GM12878 (cell line): ENCODE data around the gene PIK3R3. TPM values are rescaled to one million over a fixed set of nuclear protein-coding genes. Genes with fewer than 3 reads are reported as not detected.

Source experiments
- ATAC-seq: fragments of 200-7000 bp; cut with Tn5 transposase; 3 replicates; pipeline ENCODE4 v1.9.1; 2020; ENCODE audit warnings: mild to moderate bottlenecking, moderate library complexity
- BruUV-seq: library from RNA; stranded (reverse); fragments of 400-500 nt; replicated peaks from 2 replicates; lab custom pipeline; 2021; lab: Mats Ljungman, UMichigan
- CTCF ChIA-PET: fragments of 300-600 bp; sonication (Branson Sonifier 250); formaldehyde crosslinking; extraction: SDS; loops from one replicate; lab custom pipeline; 2021; ENCODE audit warnings: inconsistent platforms; lab: Yijun Ruan, JAX
- POLR2A ChIA-PET: fragments of 350-600 bp; formaldehyde crosslinking; extraction: SDS; loops from one replicate; lab custom pipeline; 2021; ENCODE audit warnings: inconsistent platforms; lab: Charles Lee
- RAD21 ChIA-PET: fragments of 300-600 bp; sonication (Branson Sonifier 250); formaldehyde crosslinking; loops from one replicate; lab custom pipeline; 2023; ENCODE audit warnings: antibody characterized with exemption; ENCODE audit not compliant: unreplicated experiment; lab: Charles Lee
- SMC1A ChIA-PET: fragments of 300-600 bp; sonication (Branson Sonifier 250); formaldehyde crosslinking; loops from one replicate; lab custom pipeline; 2023; ENCODE audit not compliant: unreplicated experiment, uncharacterized antibody; lab: Charles Lee
- DNase-seq: peaks from one replicate; pipeline ENCODE4 v3.0.0-alpha.2; 2011; ENCODE audit warnings: low read depth, low spot score
- FAIRE-seq: peaks from 3 replicates; lab custom pipeline; 2011; peaks lifted over from hg19 to GRCh38; lab: Jason Lieb, UNC
- H2AFZ ChIP-seq: 2 replicates; pipeline ENCODE4 v1.6.0; 2011; ENCODE audit warnings: low read depth, low read length, control low read depth; ENCODE audit not compliant: control insufficient read depth
- H3K27ac ChIP-seq: 2 replicates; pipeline ENCODE4 v1.5.1; 2011; ENCODE audit warnings: control low read depth; ENCODE audit not compliant: control insufficient read depth, insufficient read depth
- H3K27me3 ChIP-seq, 2 experiments: replicated peaks in 1 of 2; 2 replicates each; pipeline versions ENCODE4 v1.6.0 to v1.6.1; 2011; ENCODE audit warnings: low read length in 1 of 2; ENCODE audit not compliant: control insufficient read depth in 2 of 2, insufficient read depth in 2 of 2
- H3K36me3 ChIP-seq, 2 experiments: 2 replicates each; pipeline ENCODE4 v1.5.1; 2011; ENCODE audit warnings: low read length in 1 of 2; ENCODE audit not compliant: control insufficient read depth in 2 of 2, insufficient read depth in 2 of 2
- H3K4me1 ChIP-seq: 2 replicates; pipeline ENCODE4 v1.6.1; 2011; ENCODE audit warnings: mild to moderate bottlenecking, low read length, moderate library complexity, mixed read lengths; ENCODE audit not compliant: control insufficient read depth, insufficient read depth
- H3K4me2 ChIP-seq: 2 replicates; pipeline ENCODE4 v1.6.0; 2011; ENCODE audit warnings: control low read depth; ENCODE audit not compliant: control insufficient read depth, insufficient read depth
- H3K4me3 ChIP-seq: fragments of 200-600 bp; sonication (generic); 2 replicates; pipeline ENCODE4 v1.5.1; 2016
- H3K79me2 ChIP-seq: 2 replicates; pipeline ENCODE4 v1.6.0; 2011; ENCODE audit warnings: low read length; ENCODE audit not compliant: control insufficient read depth, insufficient read depth
- H3K9ac ChIP-seq: 2 replicates; pipeline ENCODE4 v1.8.0; 2011; ENCODE audit warnings: low read length, control low read depth, mixed read lengths; ENCODE audit not compliant: control insufficient read depth, insufficient read depth
- H3K9me3 ChIP-seq: replicated peaks from 3 replicates; pipeline ENCODE4 v1.5.1; 2011; ENCODE audit warnings: mild to moderate bottlenecking, low read length; ENCODE audit not compliant: control insufficient read depth, insufficient read depth
- H4K20me1 ChIP-seq: 2 replicates; pipeline ENCODE4 v1.6.0; 2011; ENCODE audit not compliant: control insufficient read depth, insufficient read depth
- BCL11A ChIP-seq: IDR thresholded peaks from 2 replicates; pipeline ENCODE4 v1.6.1; 2011; ENCODE audit warnings: low read depth, low read length
- CREB1 ChIP-seq: IDR thresholded peaks from 2 replicates; pipeline ENCODE4 v1.6.1; 2012; ENCODE audit warnings: low read depth, mild to moderate bottlenecking, inconsistent platforms
- MYC ChIP-seq: IDR thresholded peaks from 2 replicates; pipeline ENCODE4 v1.6.1; 2011; ENCODE audit warnings: mild to moderate bottlenecking, low read length, moderate library complexity, inconsistent platforms; ENCODE audit not compliant: insufficient read depth, insufficient replicate concordance, insufficient read length, severe bottlenecking
- PML ChIP-seq: IDR thresholded peaks from 2 replicates; pipeline ENCODE4 v1.6.1; 2012; ENCODE audit warnings: low read length, inconsistent platforms
- RAD21 ChIP-seq: IDR thresholded peaks from 2 replicates; pipeline ENCODE4 v1.6.1; 2011; ENCODE audit warnings: mild to moderate bottlenecking, low read depth, low read length, moderate library complexity; ENCODE audit not compliant: insufficient read depth
- RFX5 ChIP-seq: IDR thresholded peaks from 2 replicates; pipeline ENCODE4 v1.6.1; 2011; ENCODE audit warnings: low read depth, low read length, improper control_type of control experiment
- RUNX3 ChIP-seq: IDR thresholded peaks from 2 replicates; pipeline ENCODE4 v1.6.1; 2012; ENCODE audit warnings: low read length, inconsistent platforms
- SMAD1 ChIP-seq: fragments of 450-650 bp; IDR thresholded peaks from 2 replicates; pipeline ENCODE4 v1.6.1; 2018; ENCODE audit warnings: mild to moderate bottlenecking, low read depth; ENCODE audit not compliant: partially characterized antibody
- SMAD5 ChIP-seq: IDR thresholded peaks from 2 replicates; pipeline ENCODE4 v1.6.1; 2016; ENCODE audit warnings: antibody characterized with exemption, low read depth
- TAF1 ChIP-seq: IDR thresholded peaks from 2 replicates; pipeline ENCODE4 v1.6.1; 2011; ENCODE audit warnings: mild to moderate bottlenecking, low read depth, low read length, borderline replicate concordance
- TCF3 ChIP-seq: IDR thresholded peaks from 2 replicates; pipeline ENCODE4 v1.6.1; 2012; ENCODE audit warnings: low read depth, mild to moderate bottlenecking, low read length, borderline replicate concordance; ENCODE audit not compliant: insufficient read depth
- WRNIP1 ChIP-seq: IDR thresholded peaks from 2 replicates; pipeline ENCODE4 v1.6.1; 2011; ENCODE audit warnings: low read depth, low read length, improper control_type of control experiment, borderline replicate concordance
- ZNF217 ChIP-seq: fragments of 450-650 bp; IDR thresholded peaks from 2 replicates; pipeline ENCODE4 v1.6.1; 2017; ENCODE audit warnings: antibody characterized with exemption, mild to moderate bottlenecking
- WGBS: methylation state at CpG from one replicate; pipeline ENCODE4 v1.1.6; 2016; ENCODE audit warnings: low lambda C conversion rate; ENCODE audit not compliant: insufficient replicate concordance, insufficient coverage; ENCODE audit errors: missing lambda C conversion rate; 5-methylcytosine and 5-hydroxymethylcytosine counted together
- in situ Hi-C: fragments of 300-500 bp; cut with MboI; formaldehyde crosslinking; loops from 9 replicates; pipeline ENCODE4 v1.14.3; 2018; ENCODE audit warnings: mixed read lengths
- intact Hi-C: fragments of 100-400 bp; cut with micrococcal nuclease; formaldehyde crosslinking; loops from one replicate; pipeline ENCODE4 v1.14.2; 2022; ENCODE audit not compliant: unreplicated experiment
- polyA plus RNA-seq, 11 experiments: library from polyadenylated mRNA; depleted of rRNA in 4 of 11; unstranded in 6 of 11; stranded (reverse) in 5 of 11; fragments of >200 nt; fragmentation: Nextera tagmentation in 4 of 11; fragmentation: Illumina TruSeq in 1 of 11; extraction: Ambion mirVana in 4 of 11; extraction: Trizol in 1 of 11; gene quantifications; 1 replicate in 1 of 11; 2 replicates in 10 of 11; pipeline versions ENCODE4 v1.2.1 to v1.2.3, GENCODE V29; 2011 to 2016; ENCODE audit warnings: inconsistent platforms in 2 of 11, missing spikeins in 2 of 11, low read depth in 1 of 11
- total RNA-seq, 4 experiments: library from RNA; depleted of rRNA in 3 of 4; stranded (reverse); fragments of >200 nt in 3 of 4; fragmentation: Illumina TruSeq in 1 of 4; extraction: Trizol in 1 of 4; gene quantifications; 2 replicates each; pipeline versions ENCODE4 v1.2.1 to v1.2.3, GENCODE V29; 2013 to 2021
- TF ChIP-seq, protein P1 (sequence below): fragments of 450-650 bp; IDR thresholded peaks from 2 replicates; pipeline ENCODE4 v1.6.1; 2016; ENCODE audit warnings: mild to moderate bottlenecking
- TF ChIP-seq, protein P2 (sequence below): fragments of 450-650 bp; IDR thresholded peaks from 2 replicates; pipeline ENCODE4 v1.6.1; 2017; ENCODE audit warnings: low read depth, mild to moderate bottlenecking, moderate library complexity
- TF ChIP-seq, protein P3 (sequence below): IDR thresholded peaks from 2 replicates; pipeline ENCODE4 v1.6.1; 2012; ENCODE audit warnings: mild to moderate bottlenecking, low read depth, low read length
- TF ChIP-seq, protein P4 (sequence below): IDR thresholded peaks from 2 replicates; pipeline ENCODE4 v1.6.1; 2012; ENCODE audit warnings: low read length, inconsistent platforms

The PIK3R3 gene
- total and polyA plus RNA-seq, 10 of the 15 experiments (the other 5 are each of a cell fraction or from before 2014, with no cell fraction given) = 4.8 to 27.0 (median 19.8) TPM

DNA sequence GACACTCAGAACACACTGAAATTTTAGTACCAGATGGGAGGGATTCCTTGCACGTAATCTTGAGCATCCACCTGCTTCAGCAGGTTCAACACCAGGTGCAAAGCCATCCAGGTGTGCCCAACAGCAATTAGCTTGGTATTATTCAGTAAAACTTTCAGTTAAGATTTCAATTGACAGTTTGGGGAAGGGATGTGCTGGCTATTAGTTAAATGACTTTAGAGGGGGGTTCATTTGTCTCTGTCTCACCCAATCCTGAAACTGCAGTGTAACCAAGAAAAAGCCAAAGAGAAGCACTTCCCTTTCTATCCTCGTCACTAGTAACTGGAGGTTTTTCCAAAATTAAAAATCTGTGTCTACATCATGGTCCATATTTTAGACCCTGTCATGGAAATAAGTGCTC lies 90.9 kb downstream of the PIK3R3 start:
- Histone ChIP-seq H3K27me3 (no peaks in the 10 kb centered on the region), H4K20me1 (no peaks in the 10 kb centered on the region), H3K9me3 (no peaks in the 10 kb centered on the region), H3K9ac (no peak overlapping the region), H3K4me2 (peak overlapping the region; percentile 55; the same call in 1 of the 2 replicates), H3K27ac (peak overlapping the region; percentile 61), H3K79me2 (no peaks in the 10 kb centered on the region), H3K36me3 (peaks cover 3 to 5% of the 10 kb centered on the region in 2 experiments; a peak in 3 of 4 replicates), H3K4me3 (peak overlapping the region; percentile 13; the same call in 1 of the 2 replicates), H2AFZ (no peak overlapping the region), H3K4me1 (peaks cover 35% of the 10 kb centered on the region)
- in situ Hi-C loops = no loop called here
- DNase-seq (no peak), ATAC-seq (peak; percentile 32), FAIRE-seq (no peak)
- SMC1A ChIA-PET = interaction anchor here (1.4 to 5.3 kb wide), 10 partner anchors 12 to 183 kb away, joined by 4 to 43 read pairs (median 12); partner anchors contain the start of genes P3R3URF and PIK3R3
- BruUV-seq = no TSS peak
- CTCF ChIA-PET = interaction anchor here (1.2 to 13.2 kb wide), 11 partner anchors 10 to 183 kb away, joined by 3 to 293 read pairs (median 4); partner anchors contain the start of genes P3R3URF and TSPAN1
- RAD21 ChIA-PET = interaction anchor here (0.6 to 3.3 kb wide), 12 partner anchors 22 to 356 kb away, joined by 3 to 20 read pairs (median 4); partner anchors contain the start of genes GPBP1L1, PIK3R3 and TSPAN1
- 0% methylated on average over 2 of the region's 2 CpGs for WGBS
- intact Hi-C loops = no loop called here
- POLR2A ChIA-PET = interaction anchor here (0.6 to 1.6 kb wide), 5 partner anchors 19 to 738 kb away, joined by 3 to 4 read pairs (median 3); no protein-coding TSS in a partner anchor
- TF ChIP-seq, protein P1, sequence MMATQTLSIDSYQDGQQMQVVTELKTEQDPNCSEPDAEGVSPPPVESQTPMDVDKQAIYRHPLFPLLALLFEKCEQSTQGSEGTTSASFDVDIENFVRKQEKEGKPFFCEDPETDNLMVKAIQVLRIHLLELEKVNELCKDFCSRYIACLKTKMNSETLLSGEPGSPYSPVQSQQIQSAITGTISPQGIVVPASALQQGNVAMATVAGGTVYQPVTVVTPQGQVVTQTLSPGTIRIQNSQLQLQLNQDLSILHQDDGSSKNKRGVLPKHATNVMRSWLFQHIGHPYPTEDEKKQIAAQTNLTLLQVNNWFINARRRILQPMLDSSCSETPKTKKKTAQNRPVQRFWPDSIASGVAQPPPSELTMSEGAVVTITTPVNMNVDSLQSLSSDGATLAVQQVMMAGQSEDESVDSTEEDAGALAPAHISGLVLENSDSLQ = peak; percentile 18; the same call in 1 of the 2 replicates
- no peak for TF ChIP-seq ZNF217
- TF ChIP-seq TCF3 = peak; percentile 81; the same call in 1 of the 2 replicates
- TF ChIP-seq RFX5 = peak; percentile 84
- 0 out of 2 replicates have a peak, but pooled peaks have one; percentile 6 for TF ChIP-seq RUNX3
- TF ChIP-seq SMAD1 = no peak
- no peak for TF ChIP-seq MYC
- no peak for TF ChIP-seq TAF1
- no peak for TF ChIP-seq WRNIP1
- no peak for TF ChIP-seq CREB1
- peak; percentile 24; the same call in 1 of the 2 replicates for TF ChIP-seq BCL11A
- TF ChIP-seq PML = 0 out of 2 replicates have a peak, but pooled peaks have one; percentile 31
- TF ChIP-seq RAD21 = no peak
- TF ChIP-seq, protein P2, sequence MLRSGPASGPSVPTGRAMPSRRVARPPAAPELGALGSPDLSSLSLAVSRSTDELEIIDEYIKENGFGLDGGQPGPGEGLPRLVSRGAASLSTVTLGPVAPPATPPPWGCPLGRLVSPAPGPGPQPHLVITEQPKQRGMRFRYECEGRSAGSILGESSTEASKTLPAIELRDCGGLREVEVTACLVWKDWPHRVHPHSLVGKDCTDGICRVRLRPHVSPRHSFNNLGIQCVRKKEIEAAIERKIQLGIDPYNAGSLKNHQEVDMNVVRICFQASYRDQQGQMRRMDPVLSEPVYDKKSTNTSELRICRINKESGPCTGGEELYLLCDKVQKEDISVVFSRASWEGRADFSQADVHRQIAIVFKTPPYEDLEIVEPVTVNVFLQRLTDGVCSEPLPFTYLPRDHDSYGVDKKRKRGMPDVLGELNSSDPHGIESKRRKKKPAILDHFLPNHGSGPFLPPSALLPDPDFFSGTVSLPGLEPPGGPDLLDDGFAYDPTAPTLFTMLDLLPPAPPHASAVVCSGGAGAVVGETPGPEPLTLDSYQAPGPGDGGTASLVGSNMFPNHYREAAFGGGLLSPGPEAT = no peak
- TF ChIP-seq, protein P3, sequence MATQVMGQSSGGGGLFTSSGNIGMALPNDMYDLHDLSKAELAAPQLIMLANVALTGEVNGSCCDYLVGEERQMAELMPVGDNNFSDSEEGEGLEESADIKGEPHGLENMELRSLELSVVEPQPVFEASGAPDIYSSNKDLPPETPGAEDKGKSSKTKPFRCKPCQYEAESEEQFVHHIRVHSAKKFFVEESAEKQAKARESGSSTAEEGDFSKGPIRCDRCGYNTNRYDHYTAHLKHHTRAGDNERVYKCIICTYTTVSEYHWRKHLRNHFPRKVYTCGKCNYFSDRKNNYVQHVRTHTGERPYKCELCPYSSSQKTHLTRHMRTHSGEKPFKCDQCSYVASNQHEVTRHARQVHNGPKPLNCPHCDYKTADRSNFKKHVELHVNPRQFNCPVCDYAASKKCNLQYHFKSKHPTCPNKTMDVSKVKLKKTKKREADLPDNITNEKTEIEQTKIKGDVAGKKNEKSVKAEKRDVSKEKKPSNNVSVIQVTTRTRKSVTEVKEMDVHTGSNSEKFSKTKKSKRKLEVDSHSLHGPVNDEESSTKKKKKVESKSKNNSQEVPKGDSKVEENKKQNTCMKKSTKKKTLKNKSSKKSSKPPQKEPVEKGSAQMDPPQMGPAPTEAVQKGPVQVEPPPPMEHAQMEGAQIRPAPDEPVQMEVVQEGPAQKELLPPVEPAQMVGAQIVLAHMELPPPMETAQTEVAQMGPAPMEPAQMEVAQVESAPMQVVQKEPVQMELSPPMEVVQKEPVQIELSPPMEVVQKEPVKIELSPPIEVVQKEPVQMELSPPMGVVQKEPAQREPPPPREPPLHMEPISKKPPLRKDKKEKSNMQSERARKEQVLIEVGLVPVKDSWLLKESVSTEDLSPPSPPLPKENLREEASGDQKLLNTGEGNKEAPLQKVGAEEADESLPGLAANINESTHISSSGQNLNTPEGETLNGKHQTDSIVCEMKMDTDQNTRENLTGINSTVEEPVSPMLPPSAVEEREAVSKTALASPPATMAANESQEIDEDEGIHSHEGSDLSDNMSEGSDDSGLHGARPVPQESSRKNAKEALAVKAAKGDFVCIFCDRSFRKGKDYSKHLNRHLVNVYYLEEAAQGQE = no peak
- no peak for TF ChIP-seq SMAD5
- TF ChIP-seq, protein P4, sequence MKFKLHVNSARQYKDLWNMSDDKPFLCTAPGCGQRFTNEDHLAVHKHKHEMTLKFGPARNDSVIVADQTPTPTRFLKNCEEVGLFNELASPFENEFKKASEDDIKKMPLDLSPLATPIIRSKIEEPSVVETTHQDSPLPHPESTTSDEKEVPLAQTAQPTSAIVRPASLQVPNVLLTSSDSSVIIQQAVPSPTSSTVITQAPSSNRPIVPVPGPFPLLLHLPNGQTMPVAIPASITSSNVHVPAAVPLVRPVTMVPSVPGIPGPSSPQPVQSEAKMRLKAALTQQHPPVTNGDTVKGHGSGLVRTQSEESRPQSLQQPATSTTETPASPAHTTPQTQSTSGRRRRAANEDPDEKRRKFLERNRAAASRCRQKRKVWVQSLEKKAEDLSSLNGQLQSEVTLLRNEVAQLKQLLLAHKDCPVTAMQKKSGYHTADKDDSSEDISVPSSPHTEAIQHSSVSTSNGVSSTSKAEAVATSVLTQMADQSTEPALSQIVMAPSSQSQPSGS = no peak
